Muscle of leg (tissue), 11 donors: ENCODE results near the gene ATP2A3. TPM values are rescaled to one million over a fixed set of nuclear protein-coding genes. Genes with fewer than 3 reads are reported as not detected.
"Not testable (repeated sequence)": the region's sequence is repeated elsewhere in the genome, so short reads cannot be mapped to it uniquely, and the experiment has no call there.

ENCODE experiments used
- DNase-seq: peaks from one replicate; pipeline ENCODE4 v3.0.0; 2013
- H3K27ac ChIP-seq: one replicate; pipeline ENCODE4 v1.5.1; 2013; ENCODE audit warnings: mild to moderate bottlenecking, low read length, control low read depth
- H3K27me3 ChIP-seq: one replicate; pipeline ENCODE4 v1.6.1; 2013; ENCODE audit warnings: low read length; ENCODE audit not compliant: control insufficient read depth, insufficient read depth
- H3K36me3 ChIP-seq: one replicate; pipeline ENCODE4 v1.6.1; 2013; ENCODE audit warnings: low read length; ENCODE audit not compliant: control insufficient read depth, insufficient read depth
- H3K4me1 ChIP-seq: one replicate; pipeline ENCODE4 v1.6.1; 2013; ENCODE audit warnings: low read length; ENCODE audit not compliant: control insufficient read depth, insufficient read depth
- H3K4me3 ChIP-seq: one replicate; pipeline ENCODE4 v1.5.1; 2013; ENCODE audit warnings: low read length, control low read depth
- H3K9me3 ChIP-seq: replicated peaks from 2 replicates; pipeline ENCODE4 v1.6.1; 2013; ENCODE audit warnings: low read depth, low read length; ENCODE audit not compliant: control insufficient read depth
- WGBS: methylation state at CpG from one replicate; pipeline ENCODE4 v1.1.5; 2013; ENCODE audit warnings: missing lambda C conversion rate; ENCODE audit not compliant: insufficient coverage; 5-methylcytosine and 5-hydroxymethylcytosine counted together
- polyA plus RNA-seq, 8 donors: library from polyadenylated mRNA; unstranded; fragments of 120-200 nt; gene quantifications; one replicate each; pipeline versions ENCODE4 v1.2.1 to v1.2.3, GENCODE V29; 2013; ENCODE audit warnings: inconsistent platforms in 1 of 8, low replicate concordance in 1 of 8; ENCODE audit not compliant: insufficient read length in 8 of 8, insufficient read depth in 1 of 8
- total RNA-seq: library from RNA; stranded (reverse); fragments of 120-200 nt; gene quantifications from one replicate; pipeline ENCODE4 v1.2.4, GENCODE V29; 2013

ATP2A3 gene
- total and polyA plus RNA-seq, 9 donors, result 2.5 to 6.8 (median 4.5) TPM

GRCh38 chr17:3992370-3992769 lies 28.1 kb upstream of the ATP2A3 start:
- no peak overlapping the region for H3K4me3 ChIP-seq
- H3K27ac ChIP-seq, result no peak overlapping the region
- WGBS, result 100% methylated on average over 1 of the region's 5 CpGs
- no peak for DNase-seq
- peaks cover 10% of the 10 kb centered on the region for H3K4me1 ChIP-seq
- no peaks in the 10 kb centered on the region for H3K36me3 ChIP-seq
- no peaks in the 10 kb centered on the region for H3K27me3 ChIP-seq
- no peaks in the 10 kb centered on the region for H3K9me3 ChIP-seq

DNA sequence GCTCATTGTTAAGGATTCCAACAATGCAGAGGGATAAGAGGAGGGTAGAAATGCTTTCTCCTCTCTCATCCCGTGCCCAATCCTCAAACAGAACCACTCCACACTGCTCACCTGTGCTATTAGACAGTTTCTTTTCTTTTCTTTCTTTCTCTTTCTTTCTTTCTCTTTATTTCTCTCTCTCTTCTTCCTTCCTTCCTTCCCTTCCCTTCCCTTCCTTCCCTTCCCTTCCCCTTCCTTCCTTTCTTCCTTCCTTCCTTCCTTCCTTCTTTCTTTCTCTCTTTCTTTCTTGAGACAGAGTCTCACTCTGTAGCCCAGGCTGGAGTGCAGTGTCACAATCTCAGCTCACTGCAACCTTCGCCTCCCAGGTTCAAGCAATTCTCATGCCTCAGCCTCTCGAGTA lies 27.5 kb upstream of the ATP2A3 start:
- H3K4me1 ChIP-seq, result peaks cover 13% of the 10 kb centered on the region
- not testable (repeated sequence) for H3K27me3 ChIP-seq, H3K4me3 ChIP-seq, H3K27ac ChIP-seq, DNase-seq, H3K9me3 ChIP-seq, H3K36me3 ChIP-seq
- WGBS, result 29% methylated on average over 1 of the region's 3 CpGs

GRCh38 chr17:3990386-3991127 lies 26.3 kb upstream of the ATP2A3 start:
- H3K9me3 ChIP-seq, result no peaks in the 10 kb centered on the region
- WGBS, result 74% methylated on average over 9 of the region's 12 CpGs
- no peak for DNase-seq
- H3K27ac ChIP-seq, result no peak overlapping the region
- H3K36me3 ChIP-seq, result no peaks in the 10 kb centered on the region
- peaks cover 24% of the 10 kb centered on the region for H3K4me1 ChIP-seq
- H3K4me3 ChIP-seq, result no peak overlapping the region
- H3K27me3 ChIP-seq, result peaks cover 2% of the 10 kb centered on the region

- H3K9me3 ChIP-seq, result no peaks in the 10 kb centered on the region
- H3K4me3 ChIP-seq, result no peak overlapping the region
- 76% methylated on average over 15 of the region's 24 CpGs for WGBS
- H3K27me3 ChIP-seq, result peaks cover 2% of the 10 kb centered on the region
- H3K4me1 ChIP-seq, result peaks cover 28% of the 10 kb centered on the region
- no peak for DNase-seq
- H3K36me3 ChIP-seq, result no peaks in the 10 kb centered on the region
- H3K27ac ChIP-seq, result peak overlapping the region; percentile 75
Observed at GRCh38 chr17:3989041-3989886, 25.0 kb upstream of the ATP2A3 start.

DNA sequence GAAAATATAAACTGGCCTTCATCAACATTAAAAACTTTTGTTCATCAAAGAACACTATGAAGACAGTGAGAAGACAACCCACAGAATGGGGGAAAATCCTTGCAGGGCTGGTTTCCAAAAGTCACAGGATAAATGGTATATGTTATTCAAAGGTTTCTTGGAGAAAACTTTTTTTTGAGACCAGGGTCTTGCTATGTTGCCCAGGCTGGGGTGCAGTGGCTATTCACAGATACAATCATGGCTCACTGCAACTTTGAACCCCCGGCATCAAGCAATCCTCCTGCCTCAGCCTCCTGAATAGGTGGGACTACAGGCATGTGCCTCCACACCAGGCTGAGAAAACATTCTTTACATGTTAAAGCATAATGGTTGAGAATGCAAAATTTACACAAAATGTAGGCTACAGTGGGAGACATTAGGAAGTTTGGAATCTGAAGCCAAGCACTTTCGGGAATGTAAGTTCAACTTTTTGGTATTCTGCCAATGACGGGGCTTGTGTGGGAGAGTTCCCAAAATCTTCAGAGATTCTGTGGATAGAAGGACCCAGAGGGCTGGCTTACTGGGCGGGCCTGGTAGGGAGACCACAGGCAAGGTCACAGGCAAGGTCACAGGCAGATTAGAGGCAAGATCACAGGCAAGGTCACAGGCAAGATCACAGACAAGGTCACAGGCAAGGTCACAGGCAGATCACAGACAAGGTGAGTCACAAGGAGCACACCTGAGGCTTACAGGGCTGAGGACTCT lies 24.2 kb upstream of the ATP2A3 start:
- Histone ChIP-seq H3K36me3 (no peaks in the 10 kb centered on the region), H3K4me1 (peaks cover 34% of the 10 kb centered on the region), H3K9me3 (no peaks in the 10 kb centered on the region), H3K27me3 (peaks cover 2% of the 10 kb centered on the region), H3K4me3 (no peak overlapping the region), H3K27ac (peak overlapping the region; percentile 75)
- 26% methylated on average over 3 of the region's 4 CpGs for WGBS
- peak; percentile 78 for DNase-seq

DNA sequence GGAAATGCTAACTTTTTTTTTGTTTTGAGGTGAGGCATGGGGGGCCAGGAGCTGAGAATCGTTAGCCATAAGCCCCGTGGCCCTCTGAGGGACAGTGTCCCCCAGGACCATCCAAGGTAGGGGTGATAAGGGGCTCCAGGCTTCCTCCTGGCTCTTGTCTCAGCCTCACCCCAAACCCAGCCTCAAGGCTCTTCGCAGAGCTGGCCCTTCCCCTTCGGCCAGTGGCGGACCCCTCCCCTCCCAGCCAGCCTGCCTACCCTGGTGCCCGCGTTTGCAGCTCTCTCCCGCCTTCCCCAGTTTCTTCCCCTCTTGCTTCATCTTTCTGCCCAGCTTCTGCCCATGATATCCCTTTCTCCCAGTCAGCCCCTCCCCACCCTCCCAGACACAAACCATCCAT lies 22.7 kb upstream of the ATP2A3 start:
- 89% methylated on average over 3 of the region's 8 CpGs for WGBS
- Histone ChIP-seq H3K4me1 (peaks cover 34% of the 10 kb centered on the region), H3K4me3 (no peak overlapping the region), H3K27ac (no peak overlapping the region), H3K9me3 (no peaks in the 10 kb centered on the region), H3K36me3 (no peaks in the 10 kb centered on the region), H3K27me3 (peaks cover 4% of the 10 kb centered on the region)
- no peak for DNase-seq

DNA sequence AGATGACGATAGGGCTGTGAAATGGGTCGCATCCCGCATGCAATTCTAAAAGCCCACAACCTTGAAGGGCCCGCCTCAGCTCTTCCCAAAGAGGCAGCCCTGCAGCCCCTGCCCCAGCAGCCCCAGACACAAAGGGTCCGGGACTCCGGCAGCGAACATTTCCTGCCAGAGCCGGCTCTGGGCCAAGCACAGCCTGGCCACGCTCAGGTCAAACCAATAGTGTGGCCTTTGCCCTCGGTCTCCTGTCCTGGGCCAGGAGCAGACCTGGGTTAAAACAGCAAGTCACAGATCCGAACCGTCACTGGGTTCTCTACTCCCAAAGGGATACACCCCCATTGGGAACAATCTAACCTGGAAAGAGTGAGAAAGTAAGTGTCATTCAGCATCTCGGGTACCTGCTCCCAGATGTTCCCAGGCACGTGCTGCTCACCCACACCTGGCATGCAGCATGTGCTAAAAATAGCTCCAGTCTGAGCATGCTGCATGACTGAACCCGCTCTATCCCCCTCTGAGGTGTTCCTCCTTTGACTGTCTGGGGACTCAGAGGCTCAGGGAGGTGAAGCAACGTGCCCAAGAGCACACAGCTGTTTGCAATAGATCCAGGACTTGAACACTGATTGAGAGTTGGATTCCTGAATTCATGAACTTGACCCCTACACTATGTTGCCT lies 22.2 kb upstream of the ATP2A3 start:
- no peak for DNase-seq
- H3K36me3 ChIP-seq, result no peaks in the 10 kb centered on the region
- H3K4me3 ChIP-seq, result no peak overlapping the region
- WGBS, result 35% methylated on average over 14 of the region's 16 CpGs
- H3K27ac ChIP-seq, result peak overlapping the region; percentile 35
- peaks cover 4% of the 10 kb centered on the region for H3K27me3 ChIP-seq
- no peaks in the 10 kb centered on the region for H3K9me3 ChIP-seq
- peaks cover 34% of the 10 kb centered on the region for H3K4me1 ChIP-seq

- H3K4me3 ChIP-seq, result no peak overlapping the region
- H3K27ac ChIP-seq, result peak overlapping the region; percentile 35
- no peaks in the 10 kb centered on the region for H3K9me3 ChIP-seq
- WGBS, result 66% methylated on average over 14 of the region's 14 CpGs
- H3K36me3 ChIP-seq, result no peaks in the 10 kb centered on the region
- H3K27me3 ChIP-seq, result peaks cover 4% of the 10 kb centered on the region
- H3K4me1 ChIP-seq, result peaks cover 34% of the 10 kb centered on the region
- no peak for DNase-seq
Observed at GRCh38 chr17:3985846-3986245, 21.6 kb upstream of the ATP2A3 start.

DNA sequence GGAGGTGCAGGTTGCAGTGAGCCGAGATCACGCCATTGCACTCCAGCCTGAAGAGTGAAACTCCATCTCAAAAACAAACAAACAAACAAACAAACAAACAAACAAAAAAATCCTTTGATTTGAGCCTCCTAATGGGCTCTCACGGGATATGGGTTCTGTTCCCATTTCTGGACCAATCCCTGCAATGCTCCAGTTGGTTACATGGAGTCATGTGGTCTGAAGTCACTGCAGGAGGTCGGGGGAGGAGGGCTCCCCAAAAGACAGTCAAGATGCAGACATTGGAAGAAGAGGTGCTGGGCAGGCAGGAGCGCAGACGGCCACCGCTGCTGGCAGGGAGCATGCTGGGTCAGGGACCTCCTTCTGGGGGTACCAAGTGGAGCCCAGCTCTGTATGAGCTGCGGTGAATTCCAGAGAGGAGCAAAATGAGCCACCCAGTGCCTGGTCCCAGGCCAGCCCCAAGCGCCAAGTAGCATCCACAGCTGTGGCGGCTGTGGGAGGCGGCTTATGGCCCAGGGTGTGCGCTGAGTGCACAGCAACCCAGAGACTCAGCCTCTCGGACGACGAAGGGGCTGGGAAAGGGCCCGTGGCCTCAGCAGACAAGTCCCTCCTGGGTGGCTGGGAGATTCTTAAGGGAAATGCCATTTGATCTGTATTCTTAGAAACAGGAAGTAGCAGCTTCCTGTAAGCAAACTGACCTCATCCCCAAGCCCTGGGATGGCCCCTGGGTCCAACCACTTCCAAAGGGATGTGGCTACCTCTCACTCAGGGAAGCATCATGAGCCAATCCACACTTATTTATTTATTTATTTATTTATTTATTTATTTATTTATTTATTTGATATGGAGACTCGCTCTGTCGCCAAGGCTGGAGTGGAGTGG lies 19.6 kb upstream of the ATP2A3 start:
- peaks cover 27% of the 10 kb centered on the region for H3K4me1 ChIP-seq
- H3K36me3 ChIP-seq, result no peaks in the 10 kb centered on the region
- 55% methylated on average over 14 of the region's 18 CpGs for WGBS
- H3K4me3 ChIP-seq, result no peak overlapping the region
- H3K27ac ChIP-seq, result peak overlapping the region; percentile 20
- peaks cover 3% of the 10 kb centered on the region for H3K9me3 ChIP-seq
- peaks cover 4% of the 10 kb centered on the region for H3K27me3 ChIP-seq
- DNase-seq, result peak; percentile 75
